Measurements from ENCODE around the gene POLH. TPM values are rescaled to one million over a fixed set of nuclear protein-coding genes. Genes with fewer than 3 reads are reported as not detected.
"Not testable (repeated sequence)": the region's sequence is repeated elsewhere in the genome, so short reads cannot be mapped to it uniquely, and the experiment has no call there.

Gene POLH
- total RNA-seq (2022) (25.7 and 31.9 TPM in 2 replicates), Bru-seq, nascent RNA (percentile 71 among the genes with signal in this experiment), BruChase-seq, experiment 1, labeled RNA remaining after a 6-hour chase (percentile 70 among the genes with signal in this experiment), BruChase-seq, experiment 2, labeled RNA remaining after a 2-hour chase (percentile 77 among the genes with signal in this experiment)
- long read RNA-seq, partial matches to known transcripts, result 0 of 10 reads
- long read RNA-seq, other reads (novel, unspliced or antisense), result 6 of 10 reads

- Mint-ChIP-seq H3K27me3 (ENCODE audit: unreplicated experiment) (no peaks in the 10 kb centered on the region), H3K27ac (ENCODE audit: unreplicated experiment) (peak within 1 kb of the TSS; percentile 96), H3K36me3 (ENCODE audit: insufficient read depth, unreplicated experiment) (peaks cover 58% of the 10 kb centered on the region), H3K9me3 (ENCODE audit: low read depth, unreplicated experiment) (no peaks in the 10 kb centered on the region), H3K4me1 (ENCODE audit: low read depth, unreplicated experiment) (peaks cover 32% of the 10 kb centered on the region), H3K4me3 (ENCODE audit: low read depth, unreplicated experiment) (peak within 1 kb of the TSS; percentile 100)
- no TSS peak for BruUV-seq (replicated peaks)
- peak; percentile 11 for TF ChIP-seq CTCF (IDR thresholded peaks at IDR 0.05; ENCODE audit: unreplicated experiment)
- intact Hi-C loops (cut with micrococcal nuclease; ENCODE audit: unreplicated experiment), result no loop called here
- peak; percentile 98 for DNase-seq
- CTCF ChIA-PET, result interaction anchor here (0.6 to 1.5 kb wide), 3 partner anchors 12 to 195 kb away, joined by 3 to 4 read pairs (median 3); no protein-coding TSS in a partner anchor
Measured at GRCh38 chr6:43575772-43576551, at the start of gene POLH, which contains the start of gene XPO5. Gene POLH, plus strand, starts transcription at chr6:43576185. Its CDS starts 6,135 bp downstream, at chr6:43582320. Gene XPO5, minus strand, starts transcription at chr6:43576038. Its CDS starts 174 bp downstream, at chr6:43575864.

GRCh38 chr6:43532201-43532600, 43.8 kb upstream of the POLH start:
- CTCF ChIA-PET, result no interaction called here
- H3K4me1 Mint-ChIP-seq (ENCODE audit: low read depth, unreplicated experiment), result no peaks in the 10 kb centered on the region
- H3K36me3 Mint-ChIP-seq (ENCODE audit: insufficient read depth, unreplicated experiment), result peaks cover 80% of the 10 kb centered on the region
- H3K9me3 Mint-ChIP-seq (ENCODE audit: low read depth, unreplicated experiment), result no peaks in the 10 kb centered on the region
- no peak overlapping the region for H3K4me3 Mint-ChIP-seq (ENCODE audit: low read depth, unreplicated experiment)
- no peaks in the 10 kb centered on the region for H3K27me3 Mint-ChIP-seq (ENCODE audit: unreplicated experiment)
- intact Hi-C loops (cut with micrococcal nuclease; ENCODE audit: unreplicated experiment), result no loop called here
- BruUV-seq (replicated peaks), result no TSS peak
- TF ChIP-seq CTCF (IDR thresholded peaks at IDR 0.05; ENCODE audit: unreplicated experiment), result no peak
- DNase-seq, result no peak
- H3K27ac Mint-ChIP-seq (ENCODE audit: unreplicated experiment), result no peak overlapping the region

- intact Hi-C loops (cut with micrococcal nuclease; ENCODE audit: unreplicated experiment); H3K4me3 Mint-ChIP-seq (ENCODE audit: low read depth, unreplicated experiment); H3K27ac Mint-ChIP-seq (ENCODE audit: unreplicated experiment); H3K9me3 Mint-ChIP-seq (ENCODE audit: low read depth, unreplicated experiment); DNase-seq; H3K4me1 Mint-ChIP-seq (ENCODE audit: low read depth, unreplicated experiment); BruUV-seq (replicated peaks); H3K27me3 Mint-ChIP-seq (ENCODE audit: unreplicated experiment): not testable (repeated sequence)
- peaks cover 85% of the 10 kb centered on the region for H3K36me3 Mint-ChIP-seq (ENCODE audit: insufficient read depth, unreplicated experiment)
- CTCF ChIA-PET, result interaction anchor here (0.6 kb wide), 2 partner anchors 29 to 729 kb away, joined by 3 to 4 read pairs; no protein-coding TSS in a partner anchor
Measured at GRCh38 chr6:43538986-43539385, 37.0 kb upstream of the POLH start.

GRCh38 chr6:43539409-43539808, 36.6 kb upstream of the POLH start:
- H3K4me1 Mint-ChIP-seq (ENCODE audit: low read depth, unreplicated experiment); H3K27ac Mint-ChIP-seq (ENCODE audit: unreplicated experiment); BruUV-seq (replicated peaks); DNase-seq; H3K27me3 Mint-ChIP-seq (ENCODE audit: unreplicated experiment); H3K4me3 Mint-ChIP-seq (ENCODE audit: low read depth, unreplicated experiment); intact Hi-C loops (cut with micrococcal nuclease; ENCODE audit: unreplicated experiment); H3K9me3 Mint-ChIP-seq (ENCODE audit: low read depth, unreplicated experiment): not testable (repeated sequence)
- CTCF ChIA-PET, result interaction anchor here (0.6 kb wide), 2 partner anchors 28 to 729 kb away, joined by 3 to 4 read pairs; no protein-coding TSS in a partner anchor
- H3K36me3 Mint-ChIP-seq (ENCODE audit: insufficient read depth, unreplicated experiment), result peaks cover 83% of the 10 kb centered on the region

- Mint-ChIP-seq H3K4me1 (ENCODE audit: low read depth, unreplicated experiment) (no peaks in the 10 kb centered on the region), H3K27me3 (ENCODE audit: unreplicated experiment) (no peaks in the 10 kb centered on the region), H3K4me3 (ENCODE audit: low read depth, unreplicated experiment) (no peak overlapping the region), H3K36me3 (ENCODE audit: insufficient read depth, unreplicated experiment) (peaks cover 75% of the 10 kb centered on the region), H3K9me3 (ENCODE audit: low read depth, unreplicated experiment) (no peaks in the 10 kb centered on the region), H3K27ac (ENCODE audit: unreplicated experiment) (no peak overlapping the region)
- TF ChIP-seq CTCF (IDR thresholded peaks at IDR 0.05; ENCODE audit: unreplicated experiment), result no peak
- no peak for DNase-seq
- intact Hi-C loops (cut with micrococcal nuclease; ENCODE audit: unreplicated experiment), result no loop called here
- CTCF ChIA-PET, result interaction anchor here (0.7 kb wide), 1 partner anchor 33 kb away, joined by 3 read pairs; no protein-coding TSS in a partner anchor
- BruUV-seq (replicated peaks), result no TSS peak
Measured at GRCh38 chr6:43540507-43540906, 35.5 kb upstream of the POLH start.
